A673 (cell line): ENCODE data around the gene PHETA1.
"Not testable (repeated sequence)": the region's sequence is repeated elsewhere in the genome, so short reads cannot be mapped to it uniquely, and the experiment has no call there.

ENCODE experiments used
- EZH2 ChIP-seq: fragments of 200-600 bp; sonication (generic); IDR thresholded peaks from 2 replicates; pipeline ENCODE4 v1.6.1; 2017; ENCODE audit warnings: borderline replicate concordance, low read depth, mild to moderate bottlenecking, mixed read lengths, antibody characterized with exemption, low read length; ENCODE audit not compliant: poor library complexity, severe bottlenecking
- TF ChIP-seq, protein P1 (sequence below): fragments of 300-800, 200-600 bp; sonication (generic); conservative IDR thresholded peaks from 2 replicates; pipeline ENCODE4 v1.5.1; 2017; ENCODE audit warnings: low read depth, mild to moderate bottlenecking, antibody characterized with exemption, low read length, moderate library complexity, mixed read lengths

- TF ChIP-seq, protein P1, sequence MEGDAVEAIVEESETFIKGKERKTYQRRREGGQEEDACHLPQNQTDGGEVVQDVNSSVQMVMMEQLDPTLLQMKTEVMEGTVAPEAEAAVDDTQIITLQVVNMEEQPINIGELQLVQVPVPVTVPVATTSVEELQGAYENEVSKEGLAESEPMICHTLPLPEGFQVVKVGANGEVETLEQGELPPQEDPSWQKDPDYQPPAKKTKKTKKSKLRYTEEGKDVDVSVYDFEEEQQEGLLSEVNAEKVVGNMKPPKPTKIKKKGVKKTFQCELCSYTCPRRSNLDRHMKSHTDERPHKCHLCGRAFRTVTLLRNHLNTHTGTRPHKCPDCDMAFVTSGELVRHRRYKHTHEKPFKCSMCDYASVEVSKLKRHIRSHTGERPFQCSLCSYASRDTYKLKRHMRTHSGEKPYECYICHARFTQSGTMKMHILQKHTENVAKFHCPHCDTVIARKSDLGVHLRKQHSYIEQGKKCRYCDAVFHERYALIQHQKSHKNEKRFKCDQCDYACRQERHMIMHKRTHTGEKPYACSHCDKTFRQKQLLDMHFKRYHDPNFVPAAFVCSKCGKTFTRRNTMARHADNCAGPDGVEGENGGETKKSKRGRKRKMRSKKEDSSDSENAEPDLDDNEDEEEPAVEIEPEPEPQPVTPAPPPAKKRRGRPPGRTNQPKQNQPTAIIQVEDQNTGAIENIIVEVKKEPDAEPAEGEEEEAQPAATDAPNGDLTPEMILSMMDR = not testable (repeated sequence)
- not testable (repeated sequence) for TF ChIP-seq EZH2
Measured at GRCh38 chr12:111402490-111402824, 33.6 kb upstream of the PHETA1 start.
